ENCODE data around the gene CXXC5.
A peak's percentile ranks its signal among the peaks of the same experiment; 100 is the strongest.
"Not testable (repeated sequence)": the region's sequence is repeated elsewhere in the genome, so short reads cannot be mapped to it uniquely, and the experiment has no call there.

Gene CXXC5

GRCh38 chr5:139648205-139649081 is at the start of gene CXXC5:
TSS of gene CXXC5 (plus strand) at chr5:139648349. CDS start at chr5:139680524, 32,175 bp downstream.
- Histone ChIP-seq H3K9ac (ENCODE audit: low read depth, low read length) (peak within 1 kb of the TSS; percentile 91), H3K9me3 (ENCODE audit: control insufficient read depth, insufficient read depth, low read length) (no peaks in the 10 kb centered on the region), H3K36me3 (ENCODE audit: insufficient read depth, low read length) (no peaks in the 10 kb centered on the region), H3K4me1 (ENCODE audit: insufficient read depth, low read length) (peaks cover 21% of the 10 kb centered on the region)

DNA sequence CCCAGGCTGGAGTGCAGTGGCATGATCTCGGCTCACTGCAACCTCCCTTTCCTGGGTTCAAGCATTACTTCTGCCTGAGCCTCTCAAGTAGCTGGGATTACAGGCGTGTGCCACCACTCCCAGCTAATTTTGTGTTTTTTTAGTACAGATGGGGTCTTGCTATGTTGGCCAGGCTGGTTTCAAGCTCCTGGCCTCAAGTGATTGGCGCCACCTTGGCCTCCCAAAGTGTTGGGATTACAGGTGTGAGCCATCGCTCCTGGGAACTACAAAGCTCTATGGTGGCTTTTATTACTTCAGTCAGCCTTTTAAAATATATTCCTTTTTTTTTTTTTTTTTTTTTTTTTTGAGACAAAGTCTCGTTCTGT is 49.6 kb upstream of the CXXC5 start:
- not testable (repeated sequence) for H3K4me1 ChIP-seq (ENCODE audit: insufficient read depth, low read length); H3K9me3 ChIP-seq (ENCODE audit: control insufficient read depth, insufficient read depth, low read length); H3K9ac ChIP-seq (ENCODE audit: low read depth, low read length); H3K36me3 ChIP-seq (ENCODE audit: insufficient read depth, low read length)

- Histone ChIP-seq H3K9me3 (ENCODE audit: control insufficient read depth, insufficient read depth, low read length) (no peaks in the 10 kb centered on the region), H3K36me3 (ENCODE audit: insufficient read depth, low read length) (0 out of 2 replicates have a peak, but pooled peaks cover 4% of the 10 kb centered on the region), H3K4me1 (ENCODE audit: insufficient read depth, low read length) (no peaks in the 10 kb centered on the region), H3K9ac (ENCODE audit: low read depth, low read length) (no peak overlapping the region)
Observed at GRCh38 chr5:139600336-139600949, 47.7 kb upstream of the CXXC5 start.

DNA sequence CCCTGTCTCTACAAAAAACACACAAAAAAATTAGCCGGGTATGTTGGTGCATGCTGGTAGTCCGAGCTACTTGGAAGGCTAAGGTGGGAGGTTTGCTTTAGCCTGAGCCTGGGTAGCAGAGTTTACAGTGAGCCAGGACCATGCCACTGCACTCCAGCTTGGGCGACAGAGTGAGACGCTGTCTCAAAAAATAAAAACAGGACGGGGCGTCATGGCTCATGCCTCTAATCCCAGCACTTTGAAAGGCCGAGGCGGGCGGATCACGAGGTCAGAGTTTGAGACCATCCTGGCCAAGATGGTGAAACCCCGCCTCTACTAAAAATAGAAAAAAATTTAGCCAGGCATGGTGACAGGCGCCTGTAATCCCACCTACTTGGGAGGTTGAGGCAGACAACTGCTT is 46.7 kb upstream of the CXXC5 start:
- Histone ChIP-seq H3K4me1 (ENCODE audit: insufficient read depth, low read length) (no peaks in the 10 kb centered on the region), H3K36me3 (ENCODE audit: insufficient read depth, low read length) (peaks cover 4% of the 10 kb centered on the region; the same call in 1 of the 2 replicates), H3K9ac (ENCODE audit: low read depth, low read length) (no peak overlapping the region), H3K9me3 (ENCODE audit: control insufficient read depth, insufficient read depth, low read length) (no peaks in the 10 kb centered on the region)

DNA sequence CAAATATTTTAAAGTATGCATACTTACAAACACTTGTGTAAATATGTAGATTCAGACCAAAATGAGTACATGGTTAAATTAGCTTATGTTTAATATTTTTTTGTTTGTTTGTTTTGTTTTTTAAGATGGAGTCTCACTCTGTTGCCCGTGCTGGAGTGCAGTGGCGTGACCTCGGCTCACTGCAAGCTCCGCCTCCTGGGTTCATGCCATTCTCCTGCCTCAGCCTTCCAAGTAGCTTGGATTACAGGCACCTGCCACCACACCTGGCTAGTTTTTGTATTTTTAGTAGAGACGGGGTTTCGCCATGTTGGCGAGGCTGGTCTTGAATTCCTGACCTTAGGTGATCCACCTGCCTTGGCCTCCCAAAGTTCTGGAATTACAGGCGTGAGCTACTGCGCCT is 46.2 kb upstream of the CXXC5 start:
- H3K36me3 ChIP-seq (ENCODE audit: insufficient read depth, low read length); H3K4me1 ChIP-seq (ENCODE audit: insufficient read depth, low read length); H3K9me3 ChIP-seq (ENCODE audit: control insufficient read depth, insufficient read depth, low read length); H3K9ac ChIP-seq (ENCODE audit: low read depth, low read length): not testable (repeated sequence)

DNA sequence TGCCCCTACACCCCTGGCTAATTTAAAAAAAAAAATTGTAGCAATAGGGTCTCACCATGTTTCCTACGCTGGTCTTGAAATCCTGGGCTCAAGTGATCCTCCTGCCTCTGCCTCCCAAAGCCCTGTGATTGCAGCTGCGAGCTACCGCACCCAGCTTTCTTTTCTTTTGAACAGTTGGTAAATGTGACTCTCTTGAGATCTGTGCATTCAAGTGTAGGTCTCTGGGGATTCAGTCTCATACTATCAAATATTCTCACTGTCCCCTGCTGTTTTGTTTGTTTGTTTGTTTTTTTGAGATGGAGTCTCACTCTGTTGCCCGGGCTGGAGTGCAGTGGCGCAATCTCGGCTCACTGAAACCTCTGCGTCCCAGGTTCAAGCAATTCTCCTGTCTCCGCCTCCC is 42.3 kb upstream of the CXXC5 start:
- H3K36me3 ChIP-seq (ENCODE audit: insufficient read depth, low read length): peaks cover 7% of the 10 kb centered on the region
- H3K9me3 ChIP-seq (ENCODE audit: control insufficient read depth, insufficient read depth, low read length): no peaks in the 10 kb centered on the region
- H3K9ac ChIP-seq (ENCODE audit: low read depth, low read length): no peak overlapping the region
- no peaks in the 10 kb centered on the region for H3K4me1 ChIP-seq (ENCODE audit: insufficient read depth, low read length)

DNA sequence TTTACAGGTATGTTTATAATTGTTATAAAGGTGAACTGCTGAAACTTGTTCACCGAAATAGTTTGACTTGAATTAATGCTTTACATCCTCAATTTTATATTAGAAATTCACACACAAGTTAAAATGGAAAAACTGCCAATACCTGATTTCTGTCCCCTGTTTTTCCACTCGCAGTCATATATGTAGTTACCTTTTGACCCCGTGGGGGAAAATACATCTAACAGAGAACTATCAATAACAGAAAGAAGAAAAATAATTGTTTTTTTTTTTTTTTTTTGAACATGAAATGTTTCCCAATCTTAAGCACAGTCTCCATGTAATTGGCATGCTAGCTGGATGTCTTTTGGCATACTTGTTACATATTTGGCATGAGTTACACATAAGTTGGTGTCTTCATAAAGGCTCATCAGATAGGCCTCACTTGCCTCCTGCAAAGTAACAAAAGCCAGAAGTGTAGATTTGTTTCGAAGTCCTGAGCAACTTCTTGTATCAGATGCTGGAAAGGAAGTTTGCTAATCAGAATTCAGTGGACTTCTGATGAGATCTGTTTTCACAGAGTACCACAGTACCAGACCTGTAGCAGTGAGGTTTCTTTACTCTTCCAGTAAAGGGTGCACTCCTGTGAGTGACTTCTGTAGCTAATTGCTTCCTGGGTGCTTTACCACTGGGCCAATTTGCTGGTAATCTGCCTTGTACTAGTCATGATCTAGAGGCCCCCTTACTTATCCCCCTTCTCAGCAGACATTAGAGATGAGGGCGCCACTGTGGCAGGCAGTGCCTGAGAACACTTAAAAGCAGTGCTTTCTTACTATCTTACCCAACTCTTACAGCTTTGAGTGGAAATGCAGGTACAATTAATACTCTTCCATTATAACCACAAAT is 36.2 kb upstream of the CXXC5 start:
- H3K36me3 ChIP-seq (ENCODE audit: insufficient read depth, low read length): peaks cover 8% of the 10 kb centered on the region; the same call in 1 of the 2 replicates
- H3K4me1 ChIP-seq (ENCODE audit: insufficient read depth, low read length): no peaks in the 10 kb centered on the region
- H3K9ac ChIP-seq (ENCODE audit: low read depth, low read length): no peak overlapping the region
- no peaks in the 10 kb centered on the region for H3K9me3 ChIP-seq (ENCODE audit: control insufficient read depth, insufficient read depth, low read length)

DNA sequence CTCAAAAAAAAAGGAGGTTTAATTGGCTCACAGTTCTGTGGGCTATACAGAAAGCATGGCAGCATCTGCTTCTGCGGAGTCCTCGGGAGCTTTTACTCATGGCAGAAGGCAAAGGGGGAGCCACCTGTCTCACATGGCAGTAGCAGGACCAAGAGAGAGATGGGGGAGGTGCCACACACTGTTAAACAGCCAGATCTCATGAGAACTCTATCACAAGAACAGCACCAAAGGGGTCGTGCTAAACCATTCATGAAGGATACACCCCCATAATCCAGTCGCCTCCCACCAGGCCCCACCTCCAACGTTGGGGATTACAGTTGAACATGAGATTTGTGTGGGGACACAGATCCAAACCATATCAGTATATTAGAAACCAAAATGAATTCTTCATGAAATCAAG is 28.3 kb upstream of the CXXC5 start:
- no peaks in the 10 kb centered on the region for H3K9me3 ChIP-seq (ENCODE audit: control insufficient read depth, insufficient read depth, low read length)
- peaks cover 11% of the 10 kb centered on the region for H3K36me3 ChIP-seq (ENCODE audit: insufficient read depth, low read length)
- H3K4me1 ChIP-seq (ENCODE audit: insufficient read depth, low read length): no peaks in the 10 kb centered on the region
- no peak overlapping the region for H3K9ac ChIP-seq (ENCODE audit: low read depth, low read length)

DNA sequence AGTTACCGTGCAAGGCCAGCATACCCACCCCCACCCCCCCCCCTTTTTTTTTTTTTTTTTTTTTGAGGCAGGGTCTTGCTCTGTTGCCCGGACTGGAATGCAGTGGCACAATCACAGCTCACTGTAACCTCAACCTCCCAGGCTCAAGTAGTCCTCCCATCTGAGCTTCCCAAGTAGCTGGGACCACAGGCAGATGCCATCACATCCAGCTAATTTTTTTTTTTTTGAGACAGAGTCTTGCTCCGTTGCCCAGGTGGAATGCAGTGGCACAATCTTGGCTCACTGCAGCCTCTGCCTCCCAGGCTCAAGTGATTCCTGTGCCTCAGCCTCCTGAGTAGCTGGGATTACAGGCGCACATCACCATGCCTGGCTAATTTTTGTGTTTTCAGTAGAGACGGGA is 22.8 kb upstream of the CXXC5 start:
- H3K9me3 ChIP-seq (ENCODE audit: control insufficient read depth, insufficient read depth, low read length); H3K4me1 ChIP-seq (ENCODE audit: insufficient read depth, low read length); H3K9ac ChIP-seq (ENCODE audit: low read depth, low read length): not testable (repeated sequence)
- H3K36me3 ChIP-seq (ENCODE audit: insufficient read depth, low read length): peaks cover 27% of the 10 kb centered on the region

DNA sequence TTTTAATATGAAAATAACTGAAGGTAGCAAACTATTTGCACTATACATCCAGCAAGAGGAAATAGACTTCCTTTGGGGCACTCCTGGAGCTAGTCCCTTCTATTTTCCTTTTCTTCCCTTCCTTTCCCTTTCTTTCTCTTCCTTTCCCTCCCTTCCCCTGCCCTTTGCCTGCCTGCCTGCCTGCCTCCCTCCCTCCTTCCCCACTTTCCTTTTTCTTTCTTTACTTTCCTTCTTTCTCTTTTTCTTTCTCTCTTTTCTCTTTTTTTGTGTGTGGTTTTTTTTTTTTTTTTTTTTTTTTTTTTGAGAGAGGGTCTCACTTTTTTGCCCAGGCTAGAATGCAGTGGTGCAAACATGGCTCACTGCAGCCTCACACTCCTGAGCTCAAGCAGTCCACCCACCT is 17.3 kb upstream of the CXXC5 start:
- Histone ChIP-seq H3K4me1 (ENCODE audit: insufficient read depth, low read length) (peaks cover 9% of the 10 kb centered on the region; the same call in 1 of the 2 replicates), H3K36me3 (ENCODE audit: insufficient read depth, low read length) (peaks cover 15% of the 10 kb centered on the region), H3K9me3 (ENCODE audit: control insufficient read depth, insufficient read depth, low read length) (no peaks in the 10 kb centered on the region), H3K9ac (ENCODE audit: low read depth, low read length) (no peak overlapping the region)

DNA sequence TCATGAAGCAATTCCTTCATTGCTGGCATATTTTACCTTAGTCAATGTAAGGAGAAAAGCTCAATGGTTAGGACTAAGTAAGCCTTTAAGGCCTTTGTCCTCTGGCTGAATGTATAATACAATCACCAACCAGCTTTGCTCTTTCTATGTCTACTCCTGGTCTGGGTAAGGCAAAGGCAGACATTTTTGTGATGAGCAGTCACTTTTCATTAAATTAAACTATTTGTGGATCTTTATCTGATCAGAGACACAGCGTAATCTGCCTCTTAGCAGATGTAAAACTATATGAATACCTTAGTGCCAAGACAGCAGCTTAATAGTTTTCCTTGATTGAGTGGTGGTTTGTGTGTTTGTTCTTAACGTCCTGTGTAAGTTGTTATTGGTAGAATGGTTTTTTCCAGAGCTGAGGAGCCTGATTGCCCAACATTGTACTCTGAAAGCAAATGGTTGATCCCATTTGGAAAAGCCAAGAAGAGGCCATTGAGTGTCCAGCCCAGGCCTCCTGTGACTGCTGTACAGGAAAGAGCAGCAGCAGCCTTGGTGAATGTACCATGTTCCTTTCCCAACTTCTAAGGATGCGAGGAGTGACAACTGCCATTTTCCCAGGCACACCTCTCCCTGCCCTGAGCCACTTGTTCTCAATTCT is 16.5 kb upstream of the CXXC5 start:
- Histone ChIP-seq H3K9ac (ENCODE audit: low read depth, low read length) (no peak overlapping the region), H3K4me1 (ENCODE audit: insufficient read depth, low read length) (peaks cover 17% of the 10 kb centered on the region), H3K36me3 (ENCODE audit: insufficient read depth, low read length) (peaks cover 8% of the 10 kb centered on the region), H3K9me3 (ENCODE audit: control insufficient read depth, insufficient read depth, low read length) (no peaks in the 10 kb centered on the region)

DNA sequence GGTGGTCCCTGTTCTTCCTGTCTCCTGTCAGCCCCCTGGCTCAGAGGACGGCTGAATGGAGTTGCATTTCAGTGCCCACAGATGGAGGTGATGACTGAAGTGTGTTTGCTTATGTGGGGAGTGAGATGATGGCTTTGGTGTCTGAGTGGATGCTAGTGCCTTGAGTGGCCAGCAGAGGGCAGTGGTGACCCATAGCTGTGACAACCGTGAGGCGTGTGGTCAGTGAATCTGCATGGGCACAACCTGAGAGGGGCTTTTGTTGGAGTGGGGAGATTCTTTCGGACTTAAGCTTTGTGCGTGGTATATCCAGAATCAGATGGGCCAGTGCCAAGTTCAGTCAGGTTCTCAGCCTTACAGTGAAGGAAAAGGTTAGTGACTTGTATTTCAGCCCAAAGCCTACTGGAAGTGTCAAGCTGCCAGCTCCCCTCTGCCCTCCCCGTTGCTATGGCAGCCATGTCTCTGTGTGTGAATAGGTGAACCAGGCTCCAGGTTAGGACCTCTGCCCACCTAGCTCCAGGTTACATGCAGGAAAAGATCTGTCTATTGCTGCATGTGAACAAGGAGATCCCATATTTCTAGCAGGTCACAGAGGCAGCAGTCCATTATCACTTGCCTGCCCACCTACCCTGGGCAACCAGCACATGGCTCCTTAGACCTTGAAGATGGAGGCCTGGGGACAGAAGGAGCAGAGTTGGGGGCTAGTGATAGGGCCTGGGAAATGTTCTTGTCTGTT is 14.7 kb upstream of the CXXC5 start:
- 0 out of 2 replicates have a peak, but pooled peaks cover 5% of the 10 kb centered on the region for H3K36me3 ChIP-seq (ENCODE audit: insufficient read depth, low read length)
- no peaks in the 10 kb centered on the region for H3K9me3 ChIP-seq (ENCODE audit: control insufficient read depth, insufficient read depth, low read length)
- H3K9ac ChIP-seq (ENCODE audit: low read depth, low read length): no peak overlapping the region
- H3K4me1 ChIP-seq (ENCODE audit: insufficient read depth, low read length): peaks cover 22% of the 10 kb centered on the region

GRCh38 chr5:139634028-139634325 is 14.2 kb upstream of the CXXC5 start:
- Histone ChIP-seq H3K9ac (ENCODE audit: low read depth, low read length) (no peak overlapping the region), H3K36me3 (ENCODE audit: insufficient read depth, low read length) (0 out of 2 replicates have a peak, but pooled peaks cover 5% of the 10 kb centered on the region), H3K9me3 (ENCODE audit: control insufficient read depth, insufficient read depth, low read length) (no peaks in the 10 kb centered on the region), H3K4me1 (ENCODE audit: insufficient read depth, low read length) (peaks cover 27% of the 10 kb centered on the region)

- H3K4me1 ChIP-seq (ENCODE audit: insufficient read depth, low read length): peaks cover 32% of the 10 kb centered on the region
- no peak overlapping the region for H3K9ac ChIP-seq (ENCODE audit: low read depth, low read length)
Observed at GRCh38 chr5:139634541-139634940, 13.6 kb upstream of the CXXC5 start.

More at GRCh38 chr5:139634541-139634940, 13.6 kb upstream of the CXXC5 start:
- 0 out of 2 replicates have a peak, but pooled peaks cover 4% of the 10 kb centered on the region for H3K36me3 ChIP-seq (ENCODE audit: insufficient read depth, low read length)
- H3K9me3 ChIP-seq (ENCODE audit: control insufficient read depth, insufficient read depth, low read length): no peaks in the 10 kb centered on the region

All from ES-I3 (cell line).